ENCODE measurements around the gene SMC4.

DNA sequence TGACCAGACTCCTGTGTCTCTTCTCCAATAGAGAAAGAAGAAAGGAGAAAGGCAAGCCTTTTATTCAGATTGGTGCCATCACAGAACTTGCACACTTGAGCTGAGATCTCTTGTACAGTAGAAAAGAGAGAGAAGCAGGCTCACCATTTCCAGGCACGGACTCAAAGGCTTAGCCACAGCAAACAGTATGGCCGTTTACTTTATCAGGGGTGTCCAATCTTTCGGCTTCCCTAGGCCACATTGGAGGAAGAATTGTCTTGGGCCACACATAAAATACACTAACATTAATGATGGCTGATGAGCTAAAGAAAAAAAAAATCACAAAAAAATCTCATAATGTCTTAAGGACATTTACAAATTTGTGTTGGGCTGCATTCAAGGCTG, 5.4 kb upstream of the SMC4 start:
- TF ChIP-seq, protein P1, sequence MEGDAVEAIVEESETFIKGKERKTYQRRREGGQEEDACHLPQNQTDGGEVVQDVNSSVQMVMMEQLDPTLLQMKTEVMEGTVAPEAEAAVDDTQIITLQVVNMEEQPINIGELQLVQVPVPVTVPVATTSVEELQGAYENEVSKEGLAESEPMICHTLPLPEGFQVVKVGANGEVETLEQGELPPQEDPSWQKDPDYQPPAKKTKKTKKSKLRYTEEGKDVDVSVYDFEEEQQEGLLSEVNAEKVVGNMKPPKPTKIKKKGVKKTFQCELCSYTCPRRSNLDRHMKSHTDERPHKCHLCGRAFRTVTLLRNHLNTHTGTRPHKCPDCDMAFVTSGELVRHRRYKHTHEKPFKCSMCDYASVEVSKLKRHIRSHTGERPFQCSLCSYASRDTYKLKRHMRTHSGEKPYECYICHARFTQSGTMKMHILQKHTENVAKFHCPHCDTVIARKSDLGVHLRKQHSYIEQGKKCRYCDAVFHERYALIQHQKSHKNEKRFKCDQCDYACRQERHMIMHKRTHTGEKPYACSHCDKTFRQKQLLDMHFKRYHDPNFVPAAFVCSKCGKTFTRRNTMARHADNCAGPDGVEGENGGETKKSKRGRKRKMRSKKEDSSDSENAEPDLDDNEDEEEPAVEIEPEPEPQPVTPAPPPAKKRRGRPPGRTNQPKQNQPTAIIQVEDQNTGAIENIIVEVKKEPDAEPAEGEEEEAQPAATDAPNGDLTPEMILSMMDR (IDR thresholded peaks at IDR 0.05): no peak
- TF ChIP-seq POLR2A (IDR thresholded peaks at IDR 0.05): no peak

Measured in heart left ventricle (tissue), 13 donors.